ENCODE data around the gene OLFML2A. TPM values are rescaled to one million over a fixed set of nuclear protein-coding genes. Genes with fewer than 3 reads are reported as not detected.
"Not testable (repeated sequence)": the region's sequence is repeated elsewhere in the genome, so short reads cannot be mapped to it uniquely, and the experiment has no call there.

OLFML2A gene
- polyA plus RNA-seq, 1 donor: 11.7 TPM

DNA sequence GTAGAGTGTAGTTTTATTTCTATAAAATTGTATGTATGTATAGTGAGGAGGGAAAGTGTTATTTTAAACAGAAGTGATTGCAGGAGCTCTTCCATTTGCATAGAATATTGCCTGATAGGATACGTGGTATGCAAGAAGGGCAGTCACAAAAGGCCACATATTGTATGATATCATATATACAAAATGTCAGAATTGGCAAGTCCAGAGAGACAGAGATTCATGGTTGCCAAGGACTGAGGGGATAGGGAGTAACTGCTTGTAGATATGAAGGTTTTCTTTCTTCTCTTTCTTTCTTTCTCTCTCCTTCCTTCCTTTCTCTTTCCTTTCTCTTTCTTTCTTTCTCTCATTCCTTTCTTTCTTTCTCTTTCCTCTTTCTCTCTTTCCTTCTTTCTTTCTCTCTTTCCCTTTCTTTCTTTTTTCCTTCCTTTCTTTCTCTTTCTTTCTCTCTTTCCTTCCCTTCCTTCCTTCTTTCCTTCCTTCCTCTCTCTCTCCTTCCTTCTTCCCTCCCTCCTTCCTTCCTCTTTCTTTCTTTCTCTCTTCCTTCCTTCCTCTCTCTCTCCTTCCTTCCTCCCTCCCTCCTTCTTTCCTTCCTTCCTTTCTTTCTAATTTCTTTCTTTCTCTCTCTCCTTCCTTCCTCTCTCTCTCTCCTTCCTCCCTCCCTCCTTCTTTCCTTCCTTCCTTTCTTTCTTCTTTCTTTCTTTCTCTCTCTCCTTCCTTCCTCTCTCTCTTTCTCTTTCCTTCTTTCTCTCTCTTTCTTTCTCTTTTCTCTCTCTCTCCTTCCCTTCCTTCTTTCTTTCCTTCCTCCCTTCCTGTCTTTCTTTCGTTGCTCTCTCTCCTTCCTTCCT, 51.8 kb downstream of the OLFML2A start:
- no peak overlapping the region for H3K27ac ChIP-seq (ENCODE audit: low read length)
- H3K27me3 ChIP-seq (ENCODE audit: control insufficient read depth, insufficient read depth, low read length): no peaks in the 10 kb centered on the region
- no peaks in the 10 kb centered on the region for H3K36me3 ChIP-seq (ENCODE audit: control insufficient read depth, insufficient read depth, low read length)
- H3K4me3 ChIP-seq (ENCODE audit: low read length): no peak overlapping the region
- WGBS (ENCODE audit: insufficient coverage, low lambda C conversion rate): 29% methylated on average over 1 of the region's 2 CpGs
- H3K9me3 ChIP-seq (ENCODE audit: control insufficient read depth, low read depth, low read length): no peaks in the 10 kb centered on the region
- no peak for DNase-seq
- no peaks in the 10 kb centered on the region for H3K4me1 ChIP-seq (ENCODE audit: control insufficient read depth, insufficient read depth, low read length)

DNA sequence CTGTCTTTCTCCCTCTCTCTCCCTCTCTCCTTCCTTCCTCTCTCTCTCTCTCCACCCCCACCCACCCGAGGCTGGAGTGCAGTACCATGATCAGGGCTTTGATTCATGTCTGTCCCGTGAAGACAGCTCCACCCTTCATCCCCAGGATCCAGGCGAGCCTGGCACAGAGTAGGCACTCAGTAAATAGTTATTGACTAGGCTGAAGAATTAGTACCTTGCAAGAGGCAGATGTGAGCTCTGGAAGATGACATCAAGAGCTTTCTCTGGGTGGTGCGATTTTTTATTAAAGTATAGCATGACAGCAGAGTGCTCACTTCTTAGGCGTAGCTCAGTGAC, 52.4 kb downstream of the OLFML2A start:
- H3K27me3 ChIP-seq (ENCODE audit: control insufficient read depth, insufficient read depth, low read length): no peaks in the 10 kb centered on the region
- no peak for DNase-seq
- H3K9me3 ChIP-seq (ENCODE audit: control insufficient read depth, low read depth, low read length): no peaks in the 10 kb centered on the region
- no peaks in the 10 kb centered on the region for H3K36me3 ChIP-seq (ENCODE audit: control insufficient read depth, insufficient read depth, low read length)
- H3K27ac ChIP-seq (ENCODE audit: low read length): no peak overlapping the region
- peaks cover 1% of the 10 kb centered on the region for H3K4me1 ChIP-seq (ENCODE audit: control insufficient read depth, insufficient read depth, low read length)
- H3K4me3 ChIP-seq (ENCODE audit: low read length): no peak overlapping the region
- 20% methylated on average over 3 of the region's 5 CpGs for WGBS (ENCODE audit: insufficient coverage, low lambda C conversion rate)

DNA sequence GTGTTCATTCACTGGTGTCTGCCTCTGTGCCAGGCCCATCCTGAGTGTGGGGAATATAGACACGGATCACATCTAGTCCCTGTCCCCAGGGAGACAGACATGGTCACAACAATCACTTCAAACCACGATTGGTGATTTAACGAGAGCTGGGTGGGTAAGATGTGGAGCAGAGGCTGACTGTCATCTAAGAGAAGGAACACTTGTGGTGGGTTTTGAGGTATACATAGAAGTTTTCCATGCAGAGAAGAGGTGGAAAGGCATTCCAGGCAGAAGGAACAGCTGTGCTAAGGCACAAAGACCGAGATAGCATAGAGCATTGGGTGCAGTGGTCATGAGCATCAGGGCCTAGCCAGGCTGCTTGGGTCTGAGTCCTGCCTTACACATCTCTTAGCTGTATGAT, 53.7 kb downstream of the OLFML2A start:
- DNase-seq: no peak
- Histone ChIP-seq H3K4me1 (ENCODE audit: control insufficient read depth, insufficient read depth, low read length) (peaks cover 14% of the 10 kb centered on the region), H3K36me3 (ENCODE audit: control insufficient read depth, insufficient read depth, low read length) (no peaks in the 10 kb centered on the region), H3K9me3 (ENCODE audit: control insufficient read depth, low read depth, low read length) (no peaks in the 10 kb centered on the region), H3K27me3 (ENCODE audit: control insufficient read depth, insufficient read depth, low read length) (no peaks in the 10 kb centered on the region), H3K4me3 (ENCODE audit: low read length) (no peak overlapping the region), H3K27ac (ENCODE audit: low read length) (no peak overlapping the region)
- WGBS (ENCODE audit: insufficient coverage, low lambda C conversion rate): no CpG with 5 or more reads among the region's 4 CpGs

DNA sequence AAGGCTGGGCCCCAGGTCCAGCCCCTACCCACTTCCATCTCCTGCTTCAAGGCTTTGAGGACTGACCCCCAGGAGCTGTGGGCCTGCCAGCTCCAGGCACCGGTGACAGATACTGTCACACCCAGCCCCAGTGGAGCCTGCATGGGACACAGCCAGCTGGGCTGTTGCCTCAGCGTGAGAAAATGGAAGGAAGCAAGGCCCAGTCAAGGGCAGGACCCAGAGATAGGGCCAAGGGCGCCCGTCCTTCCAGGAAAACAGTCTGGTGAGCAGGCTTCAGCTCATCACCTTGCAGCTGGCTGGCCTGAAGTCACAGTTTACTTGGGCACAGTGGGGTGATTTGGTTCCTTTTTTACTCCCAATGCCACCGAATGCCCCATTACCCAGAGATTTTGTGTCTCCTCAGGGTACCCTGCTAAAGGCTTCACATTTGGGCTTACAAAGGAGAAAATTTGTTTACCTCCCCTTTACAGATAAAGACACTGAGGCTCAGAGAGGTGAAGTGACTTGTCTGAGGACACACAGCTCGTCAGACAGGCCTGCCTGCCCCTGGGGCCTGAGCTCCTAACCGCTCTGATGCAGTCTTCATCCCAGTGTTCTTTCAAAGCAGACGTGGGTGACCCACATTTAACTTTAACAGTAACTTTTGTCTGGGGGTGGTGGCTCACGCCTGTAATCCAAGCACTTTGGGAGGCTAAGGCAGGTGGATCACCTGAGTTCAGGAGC, 54.9 kb downstream of the OLFML2A start:
- H3K9me3 ChIP-seq (ENCODE audit: control insufficient read depth, low read depth, low read length): no peaks in the 10 kb centered on the region
- H3K4me3 ChIP-seq (ENCODE audit: low read length): no peak overlapping the region
- no peaks in the 10 kb centered on the region for H3K36me3 ChIP-seq (ENCODE audit: control insufficient read depth, insufficient read depth, low read length)
- no peaks in the 10 kb centered on the region for H3K27me3 ChIP-seq (ENCODE audit: control insufficient read depth, insufficient read depth, low read length)
- WGBS (ENCODE audit: insufficient coverage, low lambda C conversion rate): no CpG with 5 or more reads among the region's 9 CpGs
- peak overlapping the region; percentile 29 for H3K27ac ChIP-seq (ENCODE audit: low read length)
- no peak for DNase-seq
- peaks cover 15% of the 10 kb centered on the region for H3K4me1 ChIP-seq (ENCODE audit: control insufficient read depth, insufficient read depth, low read length)

DNA sequence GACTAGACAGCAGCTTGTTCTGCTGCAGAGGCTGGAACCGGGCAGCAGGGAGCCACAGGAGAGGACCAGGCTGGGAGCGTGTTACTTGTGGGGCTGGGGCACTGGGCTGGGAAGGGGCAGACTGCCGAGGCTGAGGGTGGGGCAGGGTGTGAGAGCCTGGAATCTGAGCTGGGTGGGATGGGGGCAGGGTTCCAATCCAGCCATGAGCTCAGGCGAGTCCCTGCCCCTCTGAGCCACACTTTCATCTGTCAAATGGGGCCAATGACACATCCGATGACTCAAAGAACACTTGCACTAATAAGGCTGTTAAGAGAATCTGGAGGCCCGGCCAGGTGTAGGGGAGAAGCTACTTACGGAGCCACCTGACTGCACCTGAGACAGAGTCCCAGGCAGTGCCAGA, 57.7 kb downstream of the OLFML2A start:
- no peaks in the 10 kb centered on the region for H3K36me3 ChIP-seq (ENCODE audit: control insufficient read depth, insufficient read depth, low read length)
- H3K27me3 ChIP-seq (ENCODE audit: control insufficient read depth, insufficient read depth, low read length): no peaks in the 10 kb centered on the region
- H3K9me3 ChIP-seq (ENCODE audit: control insufficient read depth, low read depth, low read length): no peaks in the 10 kb centered on the region
- peak overlapping the region; percentile 72 for H3K27ac ChIP-seq (ENCODE audit: low read length)
- peaks cover 15% of the 10 kb centered on the region for H3K4me1 ChIP-seq (ENCODE audit: control insufficient read depth, insufficient read depth, low read length)
- H3K4me3 ChIP-seq (ENCODE audit: low read length): no peak overlapping the region
- DNase-seq: peak; percentile 76 to 89
- WGBS (ENCODE audit: insufficient coverage, low lambda C conversion rate): no CpG with 5 or more reads among the region's 7 CpGs

DNA sequence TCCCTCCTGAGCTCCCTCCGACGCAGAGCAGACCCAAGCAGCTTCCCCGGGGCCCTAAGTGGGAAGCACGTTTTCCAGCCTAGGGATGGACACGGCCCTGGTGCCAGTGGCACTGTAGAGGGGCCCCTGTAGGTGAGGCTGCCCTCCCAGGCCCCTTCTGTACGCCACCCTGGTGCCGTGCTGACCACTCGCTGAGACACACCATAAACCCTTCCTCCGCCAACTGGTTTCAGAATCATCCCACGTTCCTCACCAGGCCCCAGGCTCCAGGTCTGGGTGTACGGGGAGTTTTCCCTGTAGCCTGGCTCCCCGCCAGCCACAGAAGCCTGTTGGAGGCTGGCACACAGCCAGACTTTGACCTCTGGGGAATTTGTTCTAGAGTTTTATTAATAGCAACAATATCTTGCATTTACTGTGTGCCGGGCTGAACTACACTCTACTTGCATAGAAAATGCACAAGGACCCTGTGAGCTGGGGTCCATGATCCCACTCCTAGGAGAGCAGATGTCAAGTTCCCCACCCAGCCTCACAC, 58.2 kb downstream of the OLFML2A start:
- H3K4me1 ChIP-seq (ENCODE audit: control insufficient read depth, insufficient read depth, low read length): peaks cover 15% of the 10 kb centered on the region
- H3K27ac ChIP-seq (ENCODE audit: low read length): peak overlapping the region; percentile 72
- H3K4me3 ChIP-seq (ENCODE audit: low read length): no peak overlapping the region
- H3K36me3 ChIP-seq (ENCODE audit: control insufficient read depth, insufficient read depth, low read length): no peaks in the 10 kb centered on the region
- WGBS (ENCODE audit: insufficient coverage, low lambda C conversion rate): no CpG with 5 or more reads among the region's 13 CpGs
- H3K27me3 ChIP-seq (ENCODE audit: control insufficient read depth, insufficient read depth, low read length): no peaks in the 10 kb centered on the region
- DNase-seq: peak; percentile 81 to 90
- no peaks in the 10 kb centered on the region for H3K9me3 ChIP-seq (ENCODE audit: control insufficient read depth, low read depth, low read length)

DNA sequence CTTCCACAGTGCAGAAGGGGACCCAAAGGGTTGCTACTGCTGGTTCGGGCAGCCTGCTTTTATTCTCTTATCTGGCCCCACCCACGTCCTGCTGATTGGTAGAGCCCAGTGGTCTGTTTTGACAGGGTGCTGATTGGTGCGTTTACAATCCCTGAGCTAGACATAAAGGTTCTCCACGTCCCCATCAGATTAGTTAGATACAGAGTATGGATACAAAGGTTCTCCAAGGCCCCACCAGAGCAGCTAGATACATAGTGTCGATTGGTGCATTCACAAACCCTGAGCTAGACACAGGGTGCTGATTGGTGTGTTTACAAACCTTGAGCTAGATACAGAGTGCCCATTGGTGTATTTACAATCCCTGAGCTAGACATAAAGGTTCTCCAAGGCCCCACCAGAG, 61.2 kb downstream of the OLFML2A start:
- H3K4me1 ChIP-seq (ENCODE audit: control insufficient read depth, insufficient read depth, low read length): peaks cover 18% of the 10 kb centered on the region
- not testable (repeated sequence) for DNase-seq; H3K9me3 ChIP-seq (ENCODE audit: control insufficient read depth, low read depth, low read length); H3K36me3 ChIP-seq (ENCODE audit: control insufficient read depth, insufficient read depth, low read length); H3K4me3 ChIP-seq (ENCODE audit: low read length); H3K27ac ChIP-seq (ENCODE audit: low read length); H3K27me3 ChIP-seq (ENCODE audit: control insufficient read depth, insufficient read depth, low read length)
- WGBS (ENCODE audit: insufficient coverage, low lambda C conversion rate): no CpG with 5 or more reads among the region's 5 CpGs

DNA sequence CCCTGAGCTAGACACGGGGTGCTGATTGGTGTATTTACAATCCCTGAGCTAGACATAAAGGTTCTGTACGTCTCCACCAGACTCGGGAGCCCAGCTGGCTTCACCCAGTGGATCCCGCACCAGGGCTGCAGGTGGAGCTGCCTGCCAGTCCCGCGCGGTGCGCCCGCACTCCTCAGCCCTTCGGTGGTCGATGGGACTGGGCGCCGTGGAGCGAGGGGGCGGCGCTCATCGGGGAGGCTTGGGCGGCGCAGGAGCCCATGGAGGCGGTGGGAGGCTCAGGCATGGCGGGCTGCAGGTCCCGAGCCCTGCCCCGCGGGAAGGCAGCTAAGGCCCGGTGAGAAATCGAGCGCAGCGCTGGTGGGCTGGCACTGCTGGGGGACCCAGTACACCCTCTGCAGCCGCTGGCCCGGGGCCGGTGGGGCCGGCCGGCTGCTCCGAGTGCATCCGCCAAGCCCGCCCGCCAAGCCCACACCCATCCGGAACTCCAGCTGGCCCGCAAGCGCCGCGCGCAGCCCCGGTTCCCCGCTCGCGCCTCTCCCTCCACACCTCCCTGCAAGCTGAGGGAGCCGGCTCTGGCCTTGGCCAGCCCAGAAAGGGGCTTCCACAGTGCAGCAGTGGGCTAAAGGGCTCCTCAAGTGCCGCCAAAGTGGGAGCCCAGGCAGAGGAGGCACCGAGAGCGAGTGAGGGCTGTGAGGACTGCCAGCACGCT, 61.8 kb downstream of the OLFML2A start:
- no CpG with 5 or more reads among the region's 52 CpGs for WGBS (ENCODE audit: insufficient coverage, low lambda C conversion rate)
- DNase-seq; H3K27me3 ChIP-seq (ENCODE audit: control insufficient read depth, insufficient read depth, low read length); H3K9me3 ChIP-seq (ENCODE audit: control insufficient read depth, low read depth, low read length); H3K36me3 ChIP-seq (ENCODE audit: control insufficient read depth, insufficient read depth, low read length); H3K27ac ChIP-seq (ENCODE audit: low read length); H3K4me3 ChIP-seq (ENCODE audit: low read length): not testable (repeated sequence)
- H3K4me1 ChIP-seq (ENCODE audit: control insufficient read depth, insufficient read depth, low read length): peaks cover 18% of the 10 kb centered on the region

DNA sequence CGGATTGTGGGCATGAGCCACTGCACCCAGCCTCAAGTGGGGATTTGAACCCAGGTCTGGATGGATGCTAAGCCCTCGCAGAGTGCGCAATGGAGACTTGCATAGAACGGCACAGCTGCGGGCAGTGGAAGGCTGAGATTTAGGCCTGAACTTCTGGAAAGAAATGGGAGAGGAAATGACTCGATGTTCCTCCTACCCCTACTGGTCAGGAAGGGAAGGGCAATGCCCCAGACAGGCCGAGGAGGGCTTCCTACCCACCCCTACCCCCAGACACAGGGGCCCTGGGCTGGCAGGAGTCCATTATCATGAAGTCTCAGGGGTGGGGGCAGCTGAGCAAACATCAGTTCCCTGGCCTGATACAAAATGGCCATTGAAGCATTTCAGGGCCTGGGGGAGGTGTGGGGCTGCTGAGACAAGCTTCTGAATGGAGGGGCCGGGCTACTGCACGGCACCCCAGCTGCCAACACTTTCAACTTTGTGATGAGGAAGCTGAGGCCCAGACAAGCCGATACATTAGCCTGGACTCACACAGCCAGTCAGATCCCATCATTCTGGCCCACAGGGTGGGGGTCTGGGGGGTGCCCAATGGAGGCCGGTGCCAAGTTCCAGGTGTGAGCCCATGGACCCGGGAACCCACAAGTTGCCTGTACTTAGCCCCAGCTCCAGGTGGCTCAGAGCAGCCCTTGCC, 62.8 kb downstream of the OLFML2A start:
- peak in 1 of 2 donors; percentile 19 for DNase-seq
- H3K4me3 ChIP-seq (ENCODE audit: low read length): no peak overlapping the region
- WGBS (ENCODE audit: insufficient coverage, low lambda C conversion rate): no CpG with 5 or more reads among the region's 12 CpGs

More for the DNA sequence above, 62.8 kb downstream of the OLFML2A start:
- Histone ChIP-seq H3K4me1 (ENCODE audit: control insufficient read depth, insufficient read depth, low read length) (peaks cover 12% of the 10 kb centered on the region), H3K36me3 (ENCODE audit: control insufficient read depth, insufficient read depth, low read length) (no peaks in the 10 kb centered on the region), H3K9me3 (ENCODE audit: control insufficient read depth, low read depth, low read length) (no peaks in the 10 kb centered on the region), H3K27ac (ENCODE audit: low read length) (no peak overlapping the region), H3K27me3 (ENCODE audit: control insufficient read depth, insufficient read depth, low read length) (no peaks in the 10 kb centered on the region)
